GM21447 (cell line): Measurements from ENCODE around the gene KDM3B.
"Not testable (repeated sequence)": the region's sequence is repeated elsewhere in the genome, so short reads cannot be mapped to it uniquely, and the experiment has no call there.

Experiments
- ATAC-seq: cut with Tn5 transposase; IDR thresholded peaks from one replicate; pipeline ENCODE4 v1.9.1; 2021; ENCODE audit not compliant: unreplicated experiment

KDM3B gene

DNA sequence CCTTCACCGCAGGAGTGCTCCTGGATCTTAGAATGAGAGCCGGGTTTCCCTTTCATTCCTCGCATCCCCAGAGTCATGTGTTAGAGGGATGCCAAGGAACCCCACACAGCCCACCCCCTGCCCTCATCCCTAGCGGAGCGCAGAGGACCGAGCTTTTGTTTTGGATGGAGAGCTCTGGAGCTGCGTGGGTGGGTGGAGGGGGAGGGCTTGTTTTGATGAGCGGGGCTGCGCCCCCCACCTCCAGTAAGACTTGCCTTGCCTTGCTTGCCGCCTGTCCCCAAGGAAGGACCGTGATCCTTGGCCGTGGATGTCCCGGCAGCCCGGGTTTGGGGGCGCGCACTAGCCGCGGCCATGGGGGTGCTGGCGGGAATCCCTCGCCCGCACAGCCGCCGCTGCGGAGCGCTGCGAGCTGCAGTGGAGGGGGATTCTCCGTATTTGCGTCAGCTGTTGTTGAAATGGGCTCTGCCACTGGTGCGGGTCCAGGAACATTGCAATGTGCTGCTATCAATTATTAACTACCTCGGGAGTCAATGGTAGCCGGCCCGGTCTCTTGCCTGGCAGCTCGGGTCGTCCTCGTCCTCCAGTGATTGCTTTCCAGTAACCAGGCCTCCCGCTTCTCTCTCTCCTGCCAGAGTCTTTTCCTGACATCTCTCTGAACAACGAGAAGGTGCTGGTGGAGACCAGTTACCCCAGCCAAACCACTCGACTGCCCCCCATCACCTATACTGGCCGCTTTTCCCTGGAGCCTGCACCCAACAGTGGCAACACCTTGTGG is 113.8 kb downstream of the KDM3B start:
- no peak for ATAC-seq

- no peak for ATAC-seq
Measured at GRCh38 chr5:138466900-138467710, 114.6 kb downstream of the KDM3B start.

DNA sequence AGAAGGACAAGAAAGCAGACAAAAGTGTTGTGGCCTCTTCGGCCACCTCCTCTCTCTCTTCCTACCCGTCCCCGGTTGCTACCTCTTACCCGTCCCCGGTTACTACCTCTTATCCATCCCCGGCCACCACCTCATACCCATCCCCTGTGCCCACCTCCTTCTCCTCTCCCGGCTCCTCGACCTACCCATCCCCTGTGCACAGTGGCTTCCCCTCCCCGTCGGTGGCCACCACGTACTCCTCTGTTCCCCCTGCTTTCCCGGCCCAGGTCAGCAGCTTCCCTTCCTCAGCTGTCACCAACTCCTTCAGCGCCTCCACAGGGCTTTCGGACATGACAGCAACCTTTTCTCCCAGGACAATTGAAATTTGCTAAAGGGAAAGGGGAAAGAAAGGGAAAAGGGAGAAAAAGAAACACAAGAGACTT is 115.2 kb downstream of the KDM3B start:
- no peak for ATAC-seq

DNA sequence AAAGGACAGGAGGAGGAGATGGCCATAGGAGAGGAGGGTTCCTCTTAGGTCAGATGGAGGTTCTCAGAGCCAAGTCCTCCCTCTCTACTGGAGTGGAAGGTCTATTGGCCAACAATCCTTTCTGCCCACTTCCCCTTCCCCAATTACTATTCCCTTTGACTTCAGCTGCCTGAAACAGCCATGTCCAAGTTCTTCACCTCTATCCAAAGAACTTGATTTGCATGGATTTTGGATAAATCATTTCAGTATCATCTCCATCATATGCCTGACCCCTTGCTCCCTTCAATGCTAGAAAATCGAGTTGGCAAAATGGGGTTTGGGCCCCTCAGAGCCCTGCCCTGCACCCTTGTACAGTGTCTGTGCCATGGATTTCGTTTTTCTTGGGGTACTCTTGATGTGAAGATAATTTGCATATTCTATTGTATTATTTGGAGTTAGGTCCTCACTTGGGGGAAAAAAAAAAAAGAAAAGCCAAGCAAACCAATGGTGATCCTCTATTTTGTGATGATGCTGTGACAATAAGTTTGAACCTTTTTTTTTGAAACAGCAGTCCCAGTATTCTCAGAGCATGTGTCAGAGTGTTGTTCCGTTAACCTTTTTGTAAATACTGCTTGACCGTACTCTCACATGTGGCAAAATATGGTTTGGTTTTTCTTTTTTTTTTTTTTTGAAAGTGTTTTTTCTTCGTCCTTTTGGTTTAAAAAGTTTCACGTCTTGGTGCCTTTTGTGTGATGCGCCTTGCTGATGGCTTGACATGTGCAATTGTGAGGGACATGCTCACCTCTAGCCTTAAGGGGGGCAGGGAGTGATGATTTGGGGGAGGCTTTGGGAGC is 115.9 kb downstream of the KDM3B start:
- no peak for ATAC-seq

DNA sequence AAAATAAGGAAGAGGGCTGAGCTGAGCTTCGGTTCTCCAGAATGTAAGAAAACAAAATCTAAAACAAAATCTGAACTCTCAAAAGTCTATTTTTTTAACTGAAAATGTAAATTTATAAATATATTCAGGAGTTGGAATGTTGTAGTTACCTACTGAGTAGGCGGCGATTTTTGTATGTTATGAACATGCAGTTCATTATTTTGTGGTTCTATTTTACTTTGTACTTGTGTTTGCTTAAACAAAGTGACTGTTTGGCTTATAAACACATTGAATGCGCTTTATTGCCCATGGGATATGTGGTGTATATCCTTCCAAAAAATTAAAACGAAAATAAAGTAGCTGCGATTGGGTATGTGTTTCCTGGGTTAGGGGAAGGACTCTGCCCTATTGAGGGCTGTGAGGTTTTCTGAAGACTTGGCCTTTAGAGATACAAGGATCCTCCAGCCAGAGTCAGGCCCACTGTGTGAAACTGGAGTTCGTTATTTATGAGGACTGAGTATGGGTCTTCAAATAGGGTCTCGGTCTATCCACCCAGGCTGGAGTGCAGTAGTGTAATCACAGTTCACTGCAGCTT is 116.6 kb downstream of the KDM3B start:
- no peak for ATAC-seq

GRCh38 chr5:138469540-138470321 is 117.2 kb downstream of the KDM3B start:
- ATAC-seq, result no peak

DNA sequence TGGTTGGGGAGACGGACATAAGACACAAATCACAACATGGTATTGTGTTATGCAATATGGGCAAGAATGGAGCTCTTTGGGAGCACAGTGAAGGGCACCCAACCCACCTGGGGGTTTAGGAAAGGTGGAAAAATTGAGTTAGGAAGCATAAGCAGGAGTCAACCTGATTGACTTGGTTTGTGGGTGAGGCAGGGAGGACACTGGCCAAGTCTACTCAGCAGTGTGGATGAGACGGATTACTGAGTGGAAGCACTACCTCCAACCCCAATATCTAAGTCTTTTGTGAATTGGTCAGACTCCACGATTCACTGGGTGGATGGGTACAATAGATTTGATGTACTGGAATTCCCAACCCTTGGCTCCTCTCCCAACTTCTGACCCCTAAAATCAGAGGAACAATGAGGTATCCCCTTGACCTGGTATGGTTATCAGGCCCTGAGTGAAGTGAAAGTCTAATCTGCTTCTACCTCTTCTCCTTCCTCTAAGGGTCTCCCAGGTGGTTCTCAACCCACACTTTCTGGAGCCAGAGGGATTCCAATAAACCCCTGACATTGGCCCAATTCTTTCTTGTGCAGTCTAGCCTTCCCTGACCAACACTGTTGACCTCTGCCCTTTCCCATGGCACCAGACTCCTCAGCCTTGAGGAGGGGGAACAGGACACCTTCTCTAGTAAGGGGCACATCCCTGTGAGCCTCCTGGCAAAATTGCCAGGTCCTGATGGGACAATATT is 118.0 kb downstream of the KDM3B start:
- ATAC-seq, result no peak

DNA sequence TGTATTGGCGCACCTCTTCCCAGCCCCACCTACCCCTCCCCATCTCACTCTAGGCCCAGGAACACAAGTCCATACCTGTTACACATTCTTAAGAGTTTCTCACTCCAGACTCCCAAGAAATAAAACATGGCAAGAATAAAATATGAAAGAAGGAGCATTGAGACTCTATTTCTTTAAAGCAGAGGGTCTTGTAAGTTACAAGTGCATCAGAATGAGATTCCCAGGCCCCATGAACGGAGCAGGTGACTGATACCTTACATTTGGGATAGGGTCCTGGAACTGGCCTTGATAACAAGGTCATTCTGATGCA is 118.5 kb downstream of the KDM3B start:
- ATAC-seq, result no peak

DNA sequence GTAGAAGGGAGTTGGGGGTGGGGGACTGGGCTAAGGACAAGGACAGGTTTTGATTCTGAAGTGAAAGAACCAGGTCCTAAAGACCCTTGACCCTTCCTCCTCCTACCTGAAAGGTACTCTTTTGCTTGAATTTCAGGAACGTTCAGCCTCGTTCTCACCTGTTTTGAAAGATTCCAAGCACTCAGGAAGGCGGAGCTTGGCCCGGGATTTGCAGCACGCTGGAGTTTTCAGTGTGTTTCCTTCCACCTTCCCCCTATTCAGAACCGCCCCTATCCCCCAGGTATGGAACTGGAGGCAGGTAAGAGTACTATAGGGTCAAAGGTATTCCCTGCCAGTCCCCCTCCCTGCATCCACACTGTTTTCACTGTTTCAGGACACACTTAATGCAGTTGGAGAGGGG is 119.9 kb downstream of the KDM3B start:
- ATAC-seq, result no peak

DNA sequence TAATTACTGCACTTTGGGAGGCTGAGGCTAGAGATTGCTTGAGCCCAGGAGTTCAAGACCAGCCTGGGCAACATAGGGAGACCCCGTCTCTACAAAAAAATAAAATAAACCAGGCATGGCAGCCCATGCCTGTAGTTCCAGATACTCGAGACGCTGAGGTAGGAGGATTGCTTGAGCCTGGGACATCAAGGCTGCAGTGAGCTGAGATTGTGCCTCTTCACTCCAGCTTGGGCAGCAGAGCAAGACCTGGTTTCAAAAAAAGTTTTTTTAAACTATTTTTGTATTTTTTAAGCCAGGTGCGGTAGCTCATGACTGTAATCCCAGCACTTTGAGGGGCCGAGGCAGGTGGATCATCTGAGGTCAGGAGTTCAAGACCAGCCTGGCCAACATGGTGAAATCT is 120.7 kb downstream of the KDM3B start:
- not testable (repeated sequence) for ATAC-seq

DNA sequence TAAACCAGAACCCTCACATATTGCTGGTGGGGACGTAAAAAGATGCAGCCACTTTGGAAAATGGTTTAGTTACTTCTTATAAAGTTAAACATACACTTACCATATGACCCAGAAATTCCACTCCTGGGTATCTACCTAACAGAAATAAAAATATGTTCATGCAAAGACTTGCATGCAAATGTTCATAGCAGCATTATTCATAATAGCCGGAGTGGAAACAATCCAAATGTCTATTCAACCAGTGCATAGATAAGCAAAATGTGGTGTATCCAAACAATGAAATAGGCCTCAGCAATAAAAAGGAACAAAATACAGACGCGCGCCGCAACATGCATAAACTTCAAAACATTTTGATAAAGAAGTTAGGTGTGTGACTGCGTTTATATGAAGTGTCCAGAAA is 124.4 kb downstream of the KDM3B start:
- no peak for ATAC-seq

DNA sequence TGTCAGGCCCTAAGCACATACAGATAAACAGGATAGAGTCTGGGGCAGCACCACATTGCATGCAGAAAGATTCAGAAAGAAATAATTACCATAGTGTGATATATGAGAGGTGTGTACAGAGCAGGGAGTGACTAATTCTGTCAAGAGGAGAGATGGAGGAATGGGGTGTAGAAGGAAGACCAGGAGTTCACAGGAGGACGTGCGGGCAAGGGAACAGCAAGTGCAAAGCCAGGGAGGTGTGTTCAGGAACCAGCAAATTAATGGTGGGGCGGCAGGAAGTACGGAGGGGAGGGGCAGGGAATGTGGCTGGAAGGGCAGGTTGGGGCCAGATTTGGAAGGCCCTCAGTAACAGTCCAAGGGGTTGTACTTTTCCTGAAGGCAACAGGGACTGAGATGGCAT is 130.2 kb downstream of the KDM3B start:
- no peak for ATAC-seq
